ENCODE measurements around the gene TTN.

- no peak for TF ChIP-seq RARB (CRISPR knock-in tag; IDR thresholded peaks at IDR 0.05)
- TF ChIP-seq GLIS3 (CRISPR knock-in tag; IDR thresholded peaks at IDR 0.05) = no peak
- no peak for TF ChIP-seq BACH2 (CRISPR knock-in tag; IDR thresholded peaks at IDR 0.05; ENCODE audit: borderline replicate concordance)
- TF ChIP-seq PATZ1 (CRISPR knock-in tag; IDR thresholded peaks at IDR 0.05; ENCODE audit: borderline replicate concordance) = no peak
- TF ChIP-seq ZNF70 (CRISPR knock-in tag; IDR thresholded peaks at IDR 0.05) = no peak
- TF ChIP-seq CSRNP3 (CRISPR knock-in tag; IDR thresholded peaks at IDR 0.05) = no peak
- TF ChIP-seq ARNTL (CRISPR knock-in tag; IDR thresholded peaks at IDR 0.05; ENCODE audit: borderline replicate concordance, low read depth) = no peak
- no peak for TF ChIP-seq ZFP3 (CRISPR knock-in tag; IDR thresholded peaks at IDR 0.05)
Observed at GRCh38 chr2:178529194-178529593, 278.0 kb downstream of the TTN start.

Measured in SK-N-SH treated with all-trans-retinoic acid at 6 μM for 48 hours (cell line).